HG03280 (cell line): Measurements from ENCODE around the gene MAMDC2.

ENCODE experiments used
- ATAC-seq: cut with Tn5 transposase; IDR thresholded peaks from one replicate; pipeline ENCODE4 v1.9.1; 2021; ENCODE audit warnings: mild to moderate bottlenecking, moderate library complexity; ENCODE audit not compliant: unreplicated experiment

MAMDC2 gene

GRCh38 chr9:70061776-70062175 is 18.1 kb downstream of the MAMDC2 start:
- no peak for ATAC-seq

GRCh38 chr9:70064496-70064895 is 20.8 kb downstream of the MAMDC2 start:
- no peak for ATAC-seq

DNA sequence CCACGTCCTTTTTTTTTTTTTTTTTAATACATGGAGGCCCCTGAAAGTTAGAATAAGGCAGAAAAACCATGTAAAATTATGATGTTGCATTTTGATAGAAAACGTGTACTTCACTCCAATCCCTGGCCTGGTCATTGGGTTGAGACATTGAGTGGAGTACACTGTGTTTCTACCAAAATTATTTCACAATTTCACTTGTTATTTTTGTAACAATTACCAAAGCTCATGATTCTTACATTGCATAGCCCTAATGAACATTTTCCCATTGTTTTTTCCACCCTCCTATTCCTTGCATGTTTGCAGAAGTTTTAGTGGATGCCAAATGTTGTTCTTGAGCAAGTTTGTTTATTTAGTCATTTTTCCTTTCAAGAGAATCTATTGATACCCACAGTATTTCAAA is 21.9 kb downstream of the MAMDC2 start:
- no peak for ATAC-seq

GRCh38 chr9:70066418-70066817 is 22.8 kb downstream of the MAMDC2 start:
- no peak for ATAC-seq

DNA sequence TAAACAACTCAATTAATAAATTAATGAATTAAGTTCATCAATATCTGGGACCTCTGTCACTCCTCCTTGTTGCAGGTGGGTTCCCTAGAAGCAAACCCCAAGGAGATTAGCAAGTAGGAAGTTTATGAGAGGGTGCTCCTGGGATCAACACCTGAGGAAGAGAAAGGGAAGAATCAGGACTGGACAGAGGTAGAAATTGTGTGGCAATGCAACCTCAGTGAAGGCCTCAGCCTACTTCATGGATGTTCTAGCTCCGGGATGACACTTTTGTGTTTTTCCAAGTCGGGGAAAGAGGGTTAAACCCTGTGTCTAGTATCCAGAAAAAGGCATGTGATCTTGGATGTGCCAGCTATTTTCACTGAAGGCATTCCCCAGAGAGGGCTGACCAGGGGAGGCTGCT is 23.2 kb downstream of the MAMDC2 start:
- no peak for ATAC-seq

DNA sequence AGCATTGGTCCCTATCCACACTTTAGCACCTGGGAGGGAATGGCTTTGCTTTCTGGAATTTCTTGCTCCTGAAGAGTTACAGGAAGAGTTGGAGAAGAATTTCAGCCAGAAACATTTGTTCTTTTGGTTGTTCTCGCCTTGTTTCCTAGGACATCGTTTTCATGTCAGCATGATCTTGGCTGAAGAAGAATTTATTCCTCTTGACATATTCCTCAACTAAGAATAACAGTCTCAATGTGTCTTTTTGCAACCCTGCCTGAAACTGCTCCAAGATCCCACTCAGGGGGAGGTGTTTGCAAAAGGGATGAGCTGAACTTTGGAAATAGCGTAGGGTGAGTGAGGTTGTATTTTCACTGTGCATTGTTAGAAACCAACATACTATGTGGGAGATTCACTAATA is 26.1 kb downstream of the MAMDC2 start:
- no peak for ATAC-seq

GRCh38 chr9:70073193-70073592 is 29.5 kb downstream of the MAMDC2 start:
- no peak for ATAC-seq

- ATAC-seq, result no peak
Observed at GRCh38 chr9:70073756-70074155, 30.1 kb downstream of the MAMDC2 start.

DNA sequence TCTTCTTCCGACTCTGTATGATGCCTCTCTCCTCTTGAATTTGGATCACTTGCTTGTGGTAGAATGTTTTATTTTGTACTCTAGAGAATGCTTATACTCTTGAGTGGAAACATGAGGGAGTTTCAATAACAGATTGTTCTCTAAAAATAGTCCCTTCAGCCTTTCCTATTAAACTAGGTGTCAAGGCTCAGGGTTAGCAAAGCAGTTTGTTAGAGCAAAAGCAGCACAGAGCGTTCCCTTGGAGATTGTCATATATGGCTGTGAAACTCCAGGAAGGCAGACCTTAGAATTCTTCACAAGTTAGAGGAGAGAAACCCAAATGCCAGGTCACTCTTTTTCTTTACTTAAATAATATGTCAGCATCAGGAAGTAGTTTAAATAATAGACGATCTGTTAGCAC is 33.0 kb downstream of the MAMDC2 start:
- ATAC-seq, result no peak

DNA sequence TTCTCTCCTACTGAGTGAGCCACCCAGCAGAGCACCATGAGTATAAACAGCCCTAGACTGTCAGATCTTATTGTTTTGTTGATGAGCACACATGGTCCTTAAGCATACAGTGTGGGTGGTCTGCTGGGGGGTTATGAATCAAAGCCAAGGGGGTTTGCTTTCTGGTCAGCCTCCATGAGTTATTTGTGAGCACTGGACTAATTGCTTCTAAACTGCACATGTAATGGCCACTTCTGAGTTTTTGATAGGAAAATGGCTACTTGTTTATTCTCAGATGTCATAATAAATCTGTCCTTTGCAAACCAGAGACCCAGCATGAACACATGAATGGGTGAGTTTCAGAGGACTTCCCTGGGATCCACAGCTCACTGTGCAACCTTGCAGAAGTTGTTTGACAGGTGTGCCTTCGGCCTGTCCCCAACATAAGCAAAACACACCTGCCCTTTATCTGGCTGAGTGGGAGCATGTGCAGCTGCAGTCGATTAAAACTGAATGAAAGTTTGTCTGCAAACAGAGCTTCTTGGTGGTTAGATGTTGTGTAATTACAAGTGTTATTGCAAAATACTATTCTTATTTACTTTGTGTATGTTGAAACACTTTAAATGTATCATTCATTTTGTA is 35.9 kb downstream of the MAMDC2 start:
- ATAC-seq, result no peak

- ATAC-seq, result no peak
Observed at GRCh38 chr9:70080481-70081119, 37.0 kb downstream of the MAMDC2 start.

GRCh38 chr9:70081120-70081495 is 37.5 kb downstream of the MAMDC2 start:
- ATAC-seq, result no peak

DNA sequence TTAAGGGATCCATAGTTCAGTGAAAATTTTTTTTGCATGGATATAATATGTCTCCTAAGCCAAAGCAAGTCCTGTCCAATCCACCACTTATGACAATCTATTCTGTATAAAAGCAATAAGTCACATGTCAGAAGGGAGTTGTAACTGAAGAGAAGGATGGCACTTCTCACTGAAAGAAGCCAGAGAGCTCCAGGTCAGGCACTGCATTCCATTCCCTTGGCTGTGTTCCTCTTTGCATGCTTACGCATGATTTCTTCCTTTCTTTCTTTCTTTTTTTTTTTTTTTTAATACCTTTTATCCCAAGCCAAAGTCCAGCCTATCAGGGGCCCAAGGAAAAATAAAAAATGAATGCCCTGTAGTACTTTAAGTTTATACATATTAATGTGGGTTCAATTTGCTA is 39.8 kb downstream of the MAMDC2 start:
- no peak for ATAC-seq

DNA sequence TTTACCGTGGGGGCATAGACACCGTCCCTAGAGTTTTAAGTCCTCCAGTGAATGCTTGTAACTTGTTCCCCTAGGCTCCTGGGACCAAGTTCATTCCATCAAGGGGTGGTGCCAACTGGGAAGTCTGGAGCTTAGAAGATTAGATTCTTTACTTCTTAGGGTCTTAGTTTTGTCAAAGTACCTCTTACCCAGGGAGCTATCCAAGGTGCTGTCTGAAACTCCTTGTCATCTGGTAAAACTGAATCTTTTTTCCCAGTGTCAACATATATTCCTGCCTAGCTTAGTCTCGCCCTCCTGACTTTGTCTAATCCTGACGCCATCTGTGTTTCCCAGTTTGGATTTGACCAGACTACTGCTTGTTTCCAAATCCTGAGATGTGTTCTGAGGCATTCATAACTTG is 41.6 kb downstream of the MAMDC2 start:
- ATAC-seq, result no peak

DNA sequence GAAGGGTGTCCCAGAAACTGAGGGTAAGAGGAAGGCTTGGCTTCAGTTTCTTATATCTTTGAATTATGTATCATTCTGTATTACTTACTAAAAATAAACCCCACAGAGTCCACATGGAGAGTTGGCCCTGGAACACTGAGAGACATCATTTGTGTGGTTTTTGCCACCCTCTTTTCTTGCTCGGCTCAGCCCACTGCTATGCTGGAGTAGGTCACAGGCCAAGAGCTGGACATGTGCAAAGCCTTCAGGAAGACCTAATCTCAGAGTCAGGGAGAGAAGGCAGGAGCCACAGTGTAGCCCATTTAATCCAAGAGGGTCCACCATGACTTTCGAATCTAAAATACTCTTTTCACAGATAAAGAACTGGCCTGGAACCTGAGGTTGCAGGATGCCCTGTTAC is 47.5 kb downstream of the MAMDC2 start:
- no peak for ATAC-seq

- ATAC-seq, result no peak
Observed at GRCh38 chr9:70091572-70091971, 47.9 kb downstream of the MAMDC2 start.

DNA sequence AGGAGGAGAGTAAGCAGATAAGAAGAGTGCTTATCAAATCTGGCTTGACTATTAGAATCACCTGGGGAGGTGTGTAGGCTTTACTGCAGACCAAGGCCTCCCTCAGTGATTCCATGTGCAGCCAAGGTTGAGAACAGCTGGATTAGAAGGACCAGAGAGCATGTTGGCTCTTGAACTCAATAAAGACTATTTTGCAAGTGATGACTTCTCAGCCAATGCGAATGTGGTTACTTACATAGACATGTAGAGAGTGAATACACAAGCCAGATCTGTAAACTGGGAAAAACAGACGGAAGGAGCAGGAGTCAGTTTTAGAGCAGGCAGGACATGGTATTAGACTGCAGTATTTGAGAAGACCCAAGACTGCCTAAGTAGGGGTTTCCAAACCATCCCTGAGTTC is 48.5 kb downstream of the MAMDC2 start:
- ATAC-seq, result no peak

DNA sequence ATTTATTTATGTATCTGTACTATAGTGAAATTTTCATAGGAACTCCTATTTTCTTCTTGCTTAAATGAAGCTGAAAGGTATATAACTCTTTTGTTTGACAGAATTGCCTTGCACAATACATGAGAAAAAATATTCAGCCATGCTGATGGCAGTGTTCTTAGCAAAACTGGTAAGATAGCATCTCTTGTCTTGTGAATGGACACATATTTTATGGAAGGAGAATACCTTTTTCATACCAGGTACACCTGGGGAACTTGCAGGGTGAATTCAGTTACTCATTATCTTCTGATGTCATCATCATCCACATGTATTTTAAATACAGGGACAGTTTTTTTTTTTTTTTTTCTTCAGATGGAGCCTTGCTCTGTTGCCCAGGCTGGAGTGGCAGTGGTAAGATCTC is 49.4 kb downstream of the MAMDC2 start:
- ATAC-seq, result no peak

- no peak for ATAC-seq
Observed at GRCh38 chr9:70093944-70094343, 50.3 kb downstream of the MAMDC2 start.

DNA sequence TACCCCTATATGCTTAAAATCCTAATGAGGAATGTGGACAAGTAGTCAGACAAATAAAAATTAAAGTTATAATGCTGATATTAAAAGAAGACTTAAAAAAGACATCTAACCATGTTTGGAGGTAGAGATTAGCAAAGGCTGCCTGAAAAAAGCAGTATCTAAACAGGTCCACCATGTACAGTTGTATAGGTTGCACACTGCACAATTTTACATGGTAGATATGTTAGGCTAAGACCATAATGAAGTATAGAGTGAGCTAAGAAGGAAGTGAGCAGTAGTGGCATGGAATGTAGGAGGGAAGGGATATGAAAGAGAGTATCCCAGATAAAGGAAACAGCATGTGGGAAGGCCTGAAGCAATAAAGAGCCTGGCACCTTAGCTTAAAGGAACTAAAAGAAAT is 51.1 kb downstream of the MAMDC2 start:
- no peak for ATAC-seq

GRCh38 chr9:70097187-70097586 is 53.5 kb downstream of the MAMDC2 start:
- ATAC-seq, result no peak

DNA sequence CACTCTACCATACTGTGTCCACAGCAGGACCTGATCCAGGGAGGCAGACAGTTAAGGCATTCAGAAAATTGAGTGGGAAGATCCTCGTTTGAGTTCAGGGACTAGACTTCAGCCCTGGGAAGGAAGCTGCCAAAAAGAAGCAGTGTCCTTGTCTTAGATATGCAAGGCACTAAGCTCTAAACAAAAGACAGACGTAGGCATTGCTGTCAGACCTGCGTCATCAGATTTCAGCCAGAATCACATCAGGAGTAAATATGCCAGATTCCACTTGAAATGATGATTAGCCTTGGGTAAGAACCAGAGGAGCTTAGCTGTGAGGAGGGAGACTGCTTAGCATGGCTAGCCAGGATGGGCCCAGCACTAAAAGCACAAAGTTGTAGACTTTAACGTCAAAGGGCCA is 56.7 kb downstream of the MAMDC2 start:
- ATAC-seq, result no peak

GRCh38 chr9:70101265-70101664 is 57.6 kb downstream of the MAMDC2 start:
- no peak for ATAC-seq
